Measurements from ENCODE around the gene CCDC198.

DNA sequence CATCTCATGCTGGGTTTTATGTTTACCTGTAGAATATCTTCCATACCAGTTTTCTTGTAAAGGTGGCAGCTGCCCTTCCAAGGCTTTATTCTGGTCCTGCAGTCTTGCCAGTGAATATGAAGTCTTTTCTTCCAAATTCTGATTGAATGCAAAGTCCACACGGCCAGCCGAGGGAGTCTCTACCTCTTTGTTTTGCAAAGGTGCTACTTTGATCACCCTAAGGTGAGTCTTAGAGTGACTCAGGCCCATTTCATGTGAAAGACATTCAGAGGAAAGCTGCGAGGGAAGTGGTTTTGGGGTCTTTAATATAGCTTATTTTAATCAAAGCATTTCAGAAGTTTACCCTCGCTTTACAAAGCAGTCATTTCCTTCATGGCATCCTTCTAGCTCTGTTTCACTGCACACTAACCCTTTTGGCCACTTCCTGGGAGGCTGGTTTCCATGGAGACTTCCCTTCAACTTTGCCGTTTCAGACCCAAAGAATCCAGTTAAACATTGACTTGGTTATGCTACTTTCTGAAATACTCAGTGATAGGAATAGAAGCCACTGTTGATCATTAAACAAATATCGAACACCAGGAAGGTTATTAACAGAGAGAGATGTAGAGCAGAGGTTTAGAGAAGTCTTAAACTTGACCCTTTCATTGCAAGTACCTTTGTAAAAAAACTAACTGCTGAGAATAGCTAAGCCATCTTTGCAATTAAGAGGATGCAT, at the start of gene CCDC198:
- TF ChIP-seq, protein P1, sequence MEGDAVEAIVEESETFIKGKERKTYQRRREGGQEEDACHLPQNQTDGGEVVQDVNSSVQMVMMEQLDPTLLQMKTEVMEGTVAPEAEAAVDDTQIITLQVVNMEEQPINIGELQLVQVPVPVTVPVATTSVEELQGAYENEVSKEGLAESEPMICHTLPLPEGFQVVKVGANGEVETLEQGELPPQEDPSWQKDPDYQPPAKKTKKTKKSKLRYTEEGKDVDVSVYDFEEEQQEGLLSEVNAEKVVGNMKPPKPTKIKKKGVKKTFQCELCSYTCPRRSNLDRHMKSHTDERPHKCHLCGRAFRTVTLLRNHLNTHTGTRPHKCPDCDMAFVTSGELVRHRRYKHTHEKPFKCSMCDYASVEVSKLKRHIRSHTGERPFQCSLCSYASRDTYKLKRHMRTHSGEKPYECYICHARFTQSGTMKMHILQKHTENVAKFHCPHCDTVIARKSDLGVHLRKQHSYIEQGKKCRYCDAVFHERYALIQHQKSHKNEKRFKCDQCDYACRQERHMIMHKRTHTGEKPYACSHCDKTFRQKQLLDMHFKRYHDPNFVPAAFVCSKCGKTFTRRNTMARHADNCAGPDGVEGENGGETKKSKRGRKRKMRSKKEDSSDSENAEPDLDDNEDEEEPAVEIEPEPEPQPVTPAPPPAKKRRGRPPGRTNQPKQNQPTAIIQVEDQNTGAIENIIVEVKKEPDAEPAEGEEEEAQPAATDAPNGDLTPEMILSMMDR (IDR thresholded peaks at IDR 0.05): no peak
- TF ChIP-seq EZH2 (IDR thresholded peaks at IDR 0.05): no peak
